ENCODE data around the gene RHBDF2.

Gene RHBDF2

DNA sequence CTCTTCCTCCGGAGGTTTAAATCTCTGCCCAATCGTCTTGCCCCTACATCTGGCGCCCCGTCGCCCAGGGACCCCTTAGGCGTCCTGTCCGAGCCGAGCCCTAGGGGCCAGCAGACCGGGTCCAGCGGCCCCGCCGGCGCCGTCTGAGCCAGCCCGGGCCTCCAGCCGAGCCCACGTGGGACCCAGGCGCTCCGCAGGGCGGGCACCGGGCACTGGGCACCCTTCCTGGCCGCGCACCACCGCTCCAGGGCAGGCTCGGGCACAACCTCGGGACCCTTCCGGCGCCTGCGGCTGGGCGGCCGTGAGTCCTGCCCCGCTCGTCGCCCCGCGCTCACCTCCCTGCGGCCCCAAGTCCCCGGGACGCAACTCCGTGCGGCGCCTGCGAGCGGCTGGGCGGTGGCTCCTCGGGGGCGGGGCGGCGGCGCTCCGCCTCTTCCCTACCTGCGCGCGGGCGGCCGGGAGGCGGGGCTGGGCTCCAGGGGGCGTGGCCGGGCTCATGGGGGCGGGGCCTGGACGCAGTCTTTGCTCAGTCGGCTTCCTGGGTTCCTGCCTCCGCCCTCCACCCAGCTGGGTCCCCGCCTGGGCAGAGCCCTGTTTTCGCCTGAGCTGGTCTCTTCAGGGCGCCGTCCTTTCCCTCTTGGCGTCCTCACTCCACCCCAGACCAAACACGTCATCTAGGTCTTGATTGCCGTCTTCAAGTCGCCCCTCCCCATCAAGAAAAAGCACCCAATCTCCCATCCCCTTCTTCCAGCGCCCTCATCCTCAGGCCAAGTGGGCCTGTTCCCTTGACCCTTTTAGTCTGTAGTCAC, at the start of gene RHBDF2:
TSS of gene RHBDF2 (minus strand) at position 406 of the 809 bp plus-strand sequence. CDS start 19,899 bp downstream, outside the sequence.
- DNase-seq: peak; percentile 72

GRCh38 chr17:76549539-76549938, 48.3 kb upstream of the RHBDF2 start:
- DNase-seq: no peak

DNA sequence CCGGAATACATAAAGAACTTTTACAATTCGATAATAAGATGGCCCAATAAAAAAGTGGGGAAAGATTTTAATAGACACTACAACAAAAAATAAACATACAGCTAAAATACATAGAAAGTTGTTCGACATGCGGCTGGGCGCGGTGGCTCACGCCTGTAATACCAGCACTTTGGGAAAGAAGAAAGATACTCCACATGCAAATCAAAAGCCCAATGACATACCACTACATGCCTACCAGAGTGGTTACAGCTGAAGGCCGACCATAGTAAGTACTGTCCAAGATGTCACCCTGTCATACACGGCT, 47.9 kb upstream of the RHBDF2 start:
- DNase-seq: no peak

- DNase-seq: no peak
These were observed 47.4 kb upstream of the RHBDF2 start for GRCh38 chr17:76548378-76549214.

- DNase-seq: no peak
These were observed 46.5 kb upstream of the RHBDF2 start for GRCh38 chr17:76547642-76548202.

- DNase-seq: peak; percentile 76 to 85
These were observed 46.0 kb upstream of the RHBDF2 start for GRCh38 chr17:76547183-76547641.

DNA sequence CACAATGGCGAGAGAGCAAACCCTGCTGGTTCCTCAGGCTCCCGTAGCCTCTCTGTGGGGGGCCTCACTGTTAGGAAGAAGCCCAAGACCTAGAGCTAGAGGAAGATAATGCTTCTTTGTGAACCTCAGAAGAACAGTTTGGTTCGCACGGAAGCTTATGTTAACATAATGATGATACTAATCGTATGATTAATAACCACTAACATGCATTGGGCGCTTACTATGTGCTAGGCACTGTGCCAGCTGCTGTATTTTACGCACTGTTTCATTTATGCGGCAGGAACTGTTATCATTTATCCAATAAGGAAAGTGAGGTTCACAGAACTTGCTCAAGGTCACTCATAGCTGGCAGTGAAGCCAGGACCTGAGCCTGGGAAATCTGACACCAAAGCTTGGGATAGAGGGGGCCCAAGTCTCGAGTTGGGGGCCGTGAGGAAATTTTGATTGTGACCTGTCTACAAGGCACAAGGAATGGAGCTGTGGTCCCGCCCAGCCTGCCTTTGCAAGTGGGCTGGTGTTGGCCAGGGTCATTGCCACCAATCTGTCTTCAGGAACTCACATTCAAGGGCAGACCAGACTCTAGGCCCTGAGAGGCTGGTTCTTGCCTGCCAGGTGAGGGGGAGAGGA, 45.4 kb upstream of the RHBDF2 start:
- DNase-seq: no peak

- DNase-seq: no peak
These were observed 44.8 kb upstream of the RHBDF2 start for GRCh38 chr17:76545918-76546555.

GRCh38 chr17:76544546-76545365, 43.5 kb upstream of the RHBDF2 start:
- no peak for DNase-seq

DNA sequence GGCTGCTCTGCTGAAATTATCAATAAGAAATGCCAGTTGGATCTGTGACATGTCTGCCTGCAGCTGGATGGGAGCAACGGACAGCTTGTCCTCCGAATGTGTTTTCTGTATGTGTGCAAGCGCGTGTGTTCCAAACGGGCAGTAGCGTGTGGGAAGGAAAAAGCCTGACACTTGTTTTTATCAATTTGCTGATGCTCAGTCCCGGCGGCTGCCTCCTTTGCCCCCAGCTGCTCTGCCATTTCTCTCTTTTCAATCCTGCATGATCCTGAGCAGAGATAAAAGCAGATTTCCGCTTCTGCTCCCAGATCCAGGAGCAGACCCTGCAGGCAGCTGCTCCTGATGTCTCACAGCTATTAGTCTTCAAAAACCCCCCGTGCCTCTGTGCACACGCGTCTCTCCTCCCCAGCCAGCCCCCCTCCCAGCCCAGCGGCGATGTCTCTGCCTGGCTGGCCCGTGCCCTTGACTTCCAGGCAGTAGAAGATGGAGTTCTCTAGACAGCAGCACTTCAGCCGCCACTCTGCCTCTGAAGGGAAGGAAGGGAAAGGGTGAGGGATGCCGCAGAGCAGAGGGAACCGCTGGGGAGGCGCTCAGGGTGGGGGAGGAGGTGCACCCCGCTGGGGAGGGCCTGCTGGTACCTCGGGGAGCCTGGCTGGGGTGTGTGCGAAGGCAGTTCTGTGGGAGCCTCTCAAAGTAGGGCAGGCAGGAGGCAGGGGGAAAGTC, 42.8 kb upstream of the RHBDF2 start:
- DNase-seq: no peak

DNA sequence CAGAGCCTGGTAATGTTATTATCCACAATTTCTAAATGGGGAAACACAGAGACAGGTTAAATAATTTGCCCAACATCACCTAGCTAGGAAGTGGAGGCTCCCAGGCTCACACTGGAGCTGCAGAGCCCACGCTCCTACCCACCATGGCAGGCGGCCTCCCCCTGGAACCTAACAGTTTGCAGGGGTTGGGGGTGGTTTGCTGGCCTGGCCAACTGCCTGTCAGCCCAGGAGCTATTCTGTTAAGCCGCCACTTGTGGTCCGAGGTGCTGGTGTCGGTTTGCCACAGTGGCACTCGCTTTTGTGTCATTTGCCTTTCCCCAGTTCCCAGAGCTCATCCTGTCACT, 42.2 kb upstream of the RHBDF2 start:
- no peak for DNase-seq

GRCh38 chr17:76542984-76543383, 41.8 kb upstream of the RHBDF2 start:
- DNase-seq: no peak

- DNase-seq: no peak
These were observed 41.3 kb upstream of the RHBDF2 start for GRCh38 chr17:76542566-76542971.

GRCh38 chr17:76541739-76542454, 40.7 kb upstream of the RHBDF2 start:
- no peak for DNase-seq

GRCh38 chr17:76540381-76541300, 39.4 kb upstream of the RHBDF2 start:
- peak; percentile 96 for DNase-seq

GRCh38 chr17:76539631-76540271, 38.5 kb upstream of the RHBDF2 start, which contains the start of gene PRCD:
Gene PRCD, plus strand, starts transcription at chr17:76540044. Its CDS starts 98 bp downstream, at chr17:76540142.
- no peak for DNase-seq

GRCh38 chr17:76538941-76539570, 37.8 kb upstream of the RHBDF2 start:
- no peak for DNase-seq

GRCh38 chr17:76538281-76538931, 37.2 kb upstream of the RHBDF2 start:
- no peak for DNase-seq

Data from SHP77 (cell line).